Measurements from ENCODE around the gene CDKAL1. TPM values are rescaled to one million over a fixed set of nuclear protein-coding genes. Genes with fewer than 3 reads are reported as not detected.

CDKAL1 gene
- total and polyA plus RNA-seq, 2 donors from 2014 or later = 4.6 to 20.2 TPM

GRCh38 chr6:21225912-21226311 lies 691.7 kb downstream of the CDKAL1 start:
- H3K27ac ChIP-seq (ENCODE audit: low read depth in 2 of 2, low read length in 2 of 2) = no peak overlapping the region
- no peak for DNase-seq

GRCh38 chr6:21227486-21227885 lies 693.2 kb downstream of the CDKAL1 start:
- TF ChIP-seq CTCF (IDR thresholded peaks at IDR 0.05; ENCODE audit: borderline replicate concordance, extremely low read depth, insufficient read depth) = no peak
- no peak overlapping the region for H3K4me3 ChIP-seq (ENCODE audit: low read length in 3 of 3)
- H3K9me3 ChIP-seq (ENCODE audit: control insufficient read depth in 2 of 3, insufficient read depth in 1 of 3, low read length in 3 of 3) = no peaks in the 10 kb centered on the region
- no peaks in the 10 kb centered on the region for H3K4me1 ChIP-seq (ENCODE audit: control insufficient read depth in 2 of 3, insufficient read depth in 2 of 3, low read depth in 1 of 3, low read length in 3 of 3)
- no peak overlapping the region for H3K9ac ChIP-seq (ENCODE audit: low read length in 3 of 3)
- intact Hi-C loops (cut with DNase I) = no loop called here
- FAIRE-seq (no peak), DNase-seq (no peak)
- no peaks in the 10 kb centered on the region for H3K27me3 ChIP-seq (ENCODE audit: control insufficient read depth, insufficient read depth, low read length)
- no peak overlapping the region for H3K27ac ChIP-seq (ENCODE audit: low read depth in 2 of 2, low read length in 2 of 2)
- H3K36me3 ChIP-seq (ENCODE audit: control insufficient read depth in 2 of 3, insufficient read depth in 3 of 3, low read length in 3 of 3) = no peaks in the 10 kb centered on the region

More at GRCh38 chr6:21225912-21226311, 691.7 kb downstream of the CDKAL1 start:
- no peak overlapping the region for H3K4me3 ChIP-seq (ENCODE audit: low read length in 3 of 3)
- no peak for TF ChIP-seq CTCF (IDR thresholded peaks at IDR 0.05; ENCODE audit: borderline replicate concordance, extremely low read depth, insufficient read depth)
- intact Hi-C loops (cut with DNase I) = no loop called here
- no peaks in the 10 kb centered on the region for H3K4me1 ChIP-seq (ENCODE audit: control insufficient read depth in 2 of 3, insufficient read depth in 2 of 3, low read depth in 1 of 3, low read length in 3 of 3)
- H3K36me3 ChIP-seq (ENCODE audit: control insufficient read depth in 2 of 3, insufficient read depth in 3 of 3, low read length in 3 of 3) = no peaks in the 10 kb centered on the region
- H3K27me3 ChIP-seq (ENCODE audit: control insufficient read depth, insufficient read depth, low read length) = no peaks in the 10 kb centered on the region
- H3K9me3 ChIP-seq (ENCODE audit: control insufficient read depth in 2 of 3, insufficient read depth in 1 of 3, low read length in 3 of 3) = no peaks in the 10 kb centered on the region
- FAIRE-seq = peak; percentile 3
- H3K9ac ChIP-seq (ENCODE audit: low read length in 3 of 3) = no peak overlapping the region

GRCh38 chr6:21228411-21228810 lies 694.2 kb downstream of the CDKAL1 start:
- H3K27me3 ChIP-seq (ENCODE audit: control insufficient read depth, insufficient read depth, low read length) = no peaks in the 10 kb centered on the region
- H3K4me3 ChIP-seq (ENCODE audit: low read length in 3 of 3) = no peak overlapping the region
- FAIRE-seq = no peak
- H3K9ac ChIP-seq (ENCODE audit: low read length in 3 of 3) = no peak overlapping the region
- H3K4me1 ChIP-seq (ENCODE audit: control insufficient read depth in 2 of 3, insufficient read depth in 2 of 3, low read depth in 1 of 3, low read length in 3 of 3) = no peaks in the 10 kb centered on the region
- H3K36me3 ChIP-seq (ENCODE audit: control insufficient read depth in 2 of 3, insufficient read depth in 3 of 3, low read length in 3 of 3) = no peaks in the 10 kb centered on the region
- no peak overlapping the region for H3K27ac ChIP-seq (ENCODE audit: low read depth in 2 of 2, low read length in 2 of 2)
- no peaks in the 10 kb centered on the region for H3K9me3 ChIP-seq (ENCODE audit: control insufficient read depth in 2 of 3, insufficient read depth in 1 of 3, low read length in 3 of 3)
- TF ChIP-seq CTCF (IDR thresholded peaks at IDR 0.05; ENCODE audit: borderline replicate concordance, extremely low read depth, insufficient read depth) = no peak
- intact Hi-C loops (cut with DNase I) = no loop called here
- no peak for DNase-seq

- Histone ChIP-seq H3K27me3 (ENCODE audit: control insufficient read depth, insufficient read depth, low read length) (no peaks in the 10 kb centered on the region), H3K9ac (ENCODE audit: low read length in 3 of 3) (no peak overlapping the region), H3K4me3 (ENCODE audit: low read length in 3 of 3) (no peak overlapping the region), H3K4me1 (ENCODE audit: control insufficient read depth in 2 of 3, insufficient read depth in 2 of 3, low read depth in 1 of 3, low read length in 3 of 3) (no peaks in the 10 kb centered on the region), H3K27ac (ENCODE audit: low read depth in 2 of 2, low read length in 2 of 2) (no peak overlapping the region), H3K9me3 (ENCODE audit: control insufficient read depth in 2 of 3, insufficient read depth in 1 of 3, low read length in 3 of 3) (no peaks in the 10 kb centered on the region), H3K36me3 (ENCODE audit: control insufficient read depth in 2 of 3, insufficient read depth in 3 of 3, low read length in 3 of 3) (no peaks in the 10 kb centered on the region)
- FAIRE-seq (no peak), DNase-seq (peak in 3 of 5 donors; percentile 60 to 73 (median 72))
- no peak for TF ChIP-seq CTCF (IDR thresholded peaks at IDR 0.05; ENCODE audit: borderline replicate concordance, extremely low read depth, insufficient read depth)
- intact Hi-C loops (cut with DNase I) = no loop called here
Measured at GRCh38 chr6:21228876-21229460, 694.7 kb downstream of the CDKAL1 start.

Data from kidney (tissue), 14 donors.